Muscle of back (tissue), 13 donors: ENCODE measurements around the gene VCP. TPM values are rescaled to one million over a fixed set of nuclear protein-coding genes. Genes with fewer than 3 reads are reported as not detected.

Experiments
- DNase-seq, 3 donors: peaks; one replicate each; pipeline versions ENCODE4 v3.0.0 to v3.0.0-alpha.2; 2013
- long read RNA-seq, 9 donors: transcript quantifications; one replicate each; lab custom pipeline, GENCODE V29; 2026
- polyA plus RNA-seq, 10 donors: library from polyadenylated mRNA; unstranded; fragments of 120-200 nt; gene quantifications; one replicate each; pipeline ENCODE4 v1.2.1, GENCODE V29; 2013; ENCODE audit not compliant: insufficient read length in 10 of 10

VCP gene
- polyA plus RNA-seq: 100 to 1,000 TPM; 158 to 204 (median 172) TPM
- long read RNA-seq, donor 1, full-length matches to known transcripts: 39 of 52 reads
- long read RNA-seq, donor 1, partial matches to known transcripts: 13 of 52 reads
- long read RNA-seq, donor 1, other reads (novel, unspliced or antisense): 0 of 52 reads
- long read RNA-seq, donor 2, full-length matches to known transcripts: 21 of 34 reads
- long read RNA-seq, donor 2, partial matches to known transcripts: 7 of 34 reads
- long read RNA-seq, donor 2, other reads (novel, unspliced or antisense): 6 of 34 reads
- long read RNA-seq, donor 3: 0 reads
- long read RNA-seq, donor 4, full-length matches to known transcripts: 25 of 33 reads
- long read RNA-seq, donor 4, partial matches to known transcripts: 8 of 33 reads
- long read RNA-seq, donor 4, other reads (novel, unspliced or antisense): 0 of 33 reads
- long read RNA-seq, donor 5, full-length matches to known transcripts: 37 of 79 reads
- long read RNA-seq, donor 5, partial matches to known transcripts: 37 of 79 reads
- long read RNA-seq, donor 5, other reads (novel, unspliced or antisense): 5 of 79 reads
- long read RNA-seq, donor 6, full-length matches to known transcripts: 29 of 53 reads
- long read RNA-seq, donor 6, partial matches to known transcripts: 24 of 53 reads
- long read RNA-seq, donor 6, other reads (novel, unspliced or antisense): 0 of 53 reads
- long read RNA-seq, donor 7, full-length matches to known transcripts: 18 of 29 reads
- long read RNA-seq, donor 7, partial matches to known transcripts: 6 of 29 reads
- long read RNA-seq, donor 7, other reads (novel, unspliced or antisense): 5 of 29 reads
- long read RNA-seq, donor 8, full-length matches to known transcripts: 15 of 33 reads
- long read RNA-seq, donor 8, partial matches to known transcripts: 13 of 33 reads
- long read RNA-seq, donor 8, other reads (novel, unspliced or antisense): 5 of 33 reads
- long read RNA-seq, donor 9, full-length matches to known transcripts: 4 of 4 reads
- long read RNA-seq, donor 9, partial matches to known transcripts: 0 of 4 reads
- long read RNA-seq, donor 9, other reads (novel, unspliced or antisense): 0 of 4 reads

DNA sequence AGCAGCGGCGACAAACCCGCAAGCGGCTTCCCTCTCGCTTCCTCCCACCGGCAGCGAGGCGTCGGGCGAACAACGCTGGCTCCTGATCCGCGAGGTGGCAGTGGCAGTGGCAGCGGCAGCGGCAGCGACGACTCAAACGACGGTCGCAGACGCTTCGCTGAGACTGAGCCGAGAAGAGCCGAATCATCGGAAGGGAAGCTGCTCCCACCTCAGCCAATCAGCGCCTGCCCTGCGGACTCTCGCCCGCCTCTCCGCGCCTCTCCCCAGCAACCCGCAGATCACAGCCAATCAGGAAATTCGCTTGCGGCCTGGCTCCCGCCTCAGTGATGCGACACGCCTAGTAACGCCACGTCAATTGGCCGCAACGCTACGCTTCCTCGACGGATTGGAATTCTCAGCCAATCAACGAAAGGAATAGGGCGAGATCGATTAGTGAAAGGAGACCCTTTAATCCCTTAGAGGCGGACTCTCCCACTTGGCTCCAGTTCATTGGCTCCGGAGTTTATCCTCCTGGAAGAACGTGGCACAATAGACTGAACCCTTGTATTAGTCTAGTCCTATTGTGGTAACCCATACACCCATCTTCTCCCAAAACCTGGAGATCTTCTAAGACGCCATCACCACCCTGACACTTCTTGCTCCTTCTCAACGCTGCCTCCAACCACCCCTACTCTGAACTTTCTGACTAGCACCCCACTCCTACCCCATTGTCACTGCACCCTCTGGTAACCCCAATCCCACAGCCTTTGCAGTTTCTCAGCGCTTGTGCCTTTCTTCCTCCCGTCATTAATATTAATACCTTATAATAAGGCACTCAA, at the start of gene VCP:
Gene VCP, minus strand, starts transcription at position 165 of the 818 bp plus-strand sequence. CDS start 272 bp downstream, outside the sequence.
- DNase-seq: peak; percentile 99

- DNase-seq: peak; percentile 93 to 97 (median 95)
Observed at GRCh38 chr9:35116898-35117551, 44.6 kb upstream of the VCP start.

GRCh38 chr9:35116539-35116897, 44.1 kb upstream of the VCP start:
- no peak for DNase-seq

- DNase-seq: peak; percentile 97 to 98 (median 97)
Observed at GRCh38 chr9:35115680-35116538, 43.5 kb upstream of the VCP start, which contains the start of gene ATOSB. TSS of gene ATOSB (minus strand) at chr9:35115862. CDS start at chr9:35108274, 7,588 bp downstream.

- DNase-seq: peak in 2 of 3 donors; percentile 61 to 74
Observed at GRCh38 chr9:35114840-35115628, 42.6 kb upstream of the VCP start.

GRCh38 chr9:35114113-35114839, 41.9 kb upstream of the VCP start:
- peak; percentile 85 to 95 (median 93) for DNase-seq

- DNase-seq: no peak
Observed at GRCh38 chr9:35112257-35113020, 40.0 kb upstream of the VCP start.

- DNase-seq: peak; percentile 98
Observed at GRCh38 chr9:35111001-35111933, 38.8 kb upstream of the VCP start.

DNA sequence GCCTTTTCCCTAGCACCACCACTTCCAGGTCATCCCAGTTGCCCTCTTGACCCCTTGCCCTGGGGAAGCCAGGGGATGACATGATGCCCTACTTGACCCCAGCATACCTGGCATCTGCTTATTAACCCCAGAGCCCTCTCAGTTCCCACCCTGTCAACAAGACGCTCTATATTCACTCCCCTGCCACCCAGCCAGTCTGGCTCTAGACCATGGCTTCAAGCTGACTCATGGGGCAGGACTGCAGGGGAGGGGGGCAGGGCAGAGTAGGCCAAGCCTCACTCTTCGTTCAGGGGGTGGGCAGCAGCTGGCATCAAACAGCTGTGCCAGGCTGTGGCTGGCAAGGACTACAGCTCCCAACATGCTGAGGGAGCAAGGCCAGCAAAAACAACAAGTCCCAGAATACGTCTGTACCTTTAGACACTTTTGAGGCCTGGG, 37.9 kb upstream of the VCP start:
- peak in 1 of 3 donors; percentile 49 for DNase-seq

GRCh38 chr9:35108946-35109575, 36.6 kb upstream of the VCP start:
- DNase-seq: no peak

- DNase-seq: no peak
Observed at GRCh38 chr9:35108461-35108860, 36.0 kb upstream of the VCP start.

GRCh38 chr9:35107297-35108290, 35.2 kb upstream of the VCP start:
- DNase-seq: no peak

GRCh38 chr9:35106343-35106730, 33.9 kb upstream of the VCP start:
- DNase-seq: no peak
